SK-N-SH (cell line): ENCODE measurements around the gene CHPF2. TPM values are rescaled to one million over a fixed set of nuclear protein-coding genes. Genes with fewer than 3 reads are reported as not detected.

Source experiments
- CTCF ChIA-PET: fragments of 300-600, 350-600 bp; formaldehyde crosslinking; extraction: SDS; loops from one replicate; lab custom pipeline; 2021; lab: Yijun Ruan, JAX
- POLR2A ChIA-PET: fragments of 350-600 bp; sonication (Branson Sonifier 250); formaldehyde crosslinking; extraction: SDS; loops from one replicate; lab custom pipeline; 2020; ENCODE audit warnings: antibody characterized with exemption, inconsistent platforms; lab: Yijun Ruan, JAX
- DNase-seq: peaks from one replicate; pipeline ENCODE4 v3.0.0; 2012
- H2AFZ ChIP-seq: fragments of 200-600 bp; sonication (generic); 2 replicates; pipeline ENCODE4 v1.8.1; 2016; ENCODE audit warnings: antibody characterized with exemption, mild to moderate bottlenecking, low read depth
- H3F3A ChIP-seq: fragments of 200-600 bp; sonication (generic); replicated peaks from 2 replicates; pipeline ENCODE3; 2016; ENCODE audit warnings: antibody characterized with exemption, mild to moderate bottlenecking; ENCODE audit not compliant: insufficient read depth
- H3K27ac ChIP-seq, 2 experiments: fragments of 200-500 bp in 1 of 2; fragments of 200-600 bp in 1 of 2; sonication (Bioruptor generic) in 1 of 2; sonication (generic), shearing (Covaris generic) in 1 of 2; 2 replicates each; pipeline versions ENCODE4 v1.5.1 to v1.6.1; 2014 to 2016; ENCODE audit warnings: low read depth in 2 of 2, inconsistent platforms in 1 of 2, low read length in 1 of 2, mild to moderate bottlenecking in 1 of 2, mixed read lengths in 1 of 2
- H3K27me3 ChIP-seq: fragments of 200-600 bp; sonication (generic), shearing (Covaris generic); 2 replicates; pipeline ENCODE4 v1.6.1; 2016; ENCODE audit warnings: mixed run types; ENCODE audit not compliant: insufficient read depth
- H3K36me3 ChIP-seq, 2 experiments: fragments of 200-500 bp in 1 of 2; fragments of 200-600 bp in 1 of 2; sonication (Bioruptor generic) in 1 of 2; sonication (generic) in 1 of 2; replicated peaks in 1 of 2; 2 replicates each; pipeline versions ENCODE3 to v1.5.1; 2014 to 2016; ENCODE audit warnings: low read length in 1 of 2, mild to moderate bottlenecking in 1 of 2; ENCODE audit not compliant: insufficient read depth in 2 of 2, control insufficient read depth in 1 of 2
- H3K4me1 ChIP-seq, 2 experiments: fragments of 200-500 bp in 1 of 2; fragments of 200-600 bp in 1 of 2; sonication (Bioruptor generic) in 1 of 2; sonication (generic), shearing (Covaris generic) in 1 of 2; 2 replicates each; pipeline versions ENCODE4 v1.5.1 to v1.6.1; 2014 to 2016; ENCODE audit warnings: low read depth in 1 of 2, low read length in 1 of 2, mixed run types in 1 of 2; ENCODE audit not compliant: insufficient read depth in 2 of 2, control insufficient read depth in 1 of 2
- H3K4me2 ChIP-seq: fragments of 200-600 bp; sonication (generic), shearing (Covaris generic); 2 replicates; pipeline ENCODE4 v1.6.1; 2017; ENCODE audit warnings: mixed run types
- H3K4me3 ChIP-seq, 2 experiments: fragments of 200-500 bp in 1 of 2; fragments of 200-600 bp in 1 of 2; sonication (Bioruptor generic) in 1 of 2; sonication (generic), shearing (Covaris generic) in 1 of 2; 2 replicates each; pipeline versions ENCODE4 v1.5.1 to v1.8.1; 2014 to 2016; ENCODE audit warnings: low read depth in 2 of 2, inconsistent platforms in 1 of 2, low read length in 1 of 2, mild to moderate bottlenecking in 1 of 2, mixed read lengths in 1 of 2, moderate library complexity in 1 of 2
- H3K79me2 ChIP-seq: fragments of 200-600 bp; sonication (generic); 2 replicates; pipeline ENCODE4 v1.8.1; 2017; ENCODE audit warnings: mild to moderate bottlenecking; ENCODE audit not compliant: insufficient read depth
- H3K9ac ChIP-seq: fragments of 200-600 bp; sonication (generic); 2 replicates; pipeline ENCODE4 v1.6.1; 2017; ENCODE audit warnings: mixed run types
- H3K9me2 ChIP-seq: fragments of 200-600 bp; sonication (generic); 2 replicates; pipeline ENCODE4 v1.6.1; 2017; ENCODE audit warnings: mixed run types
- H3K9me3 ChIP-seq: fragments of 200-600 bp; sonication (generic); 2 replicates; pipeline ENCODE4 v1.6.1; 2017; ENCODE audit warnings: mixed run types, mild to moderate bottlenecking, moderate library complexity
- H4K20me1 ChIP-seq: fragments of 200-600 bp; sonication (generic); 2 replicates; pipeline ENCODE4 v1.6.1; 2017; ENCODE audit warnings: mild to moderate bottlenecking, mixed run types; ENCODE audit not compliant: insufficient read depth
- CHD2 ChIP-seq: fragments of 150-350 bp; IDR thresholded peaks from 2 replicates; pipeline ENCODE4 v1.6.1; 2018; ENCODE audit warnings: low read length; ENCODE audit not compliant: partially characterized antibody
- ELF1 ChIP-seq: IDR thresholded peaks from 2 replicates; pipeline ENCODE4 v1.4.0; 2012
- EZH2phosphoT487 ChIP-seq: fragments of 200-600 bp; sonication (generic); IDR thresholded peaks from 2 replicates; pipeline ENCODE4 v1.6.1; 2017; ENCODE audit warnings: low read depth, mixed run types, mild to moderate bottlenecking, antibody characterized with exemption, moderate library complexity, borderline replicate concordance
- FOXJ3 ChIP-seq: sonication (generic); formaldehyde crosslinking; IDR thresholded peaks from 2 replicates; pipeline ENCODE4 v1.5.1; 2020; ENCODE audit warnings: mild to moderate bottlenecking, missing genetic modification reagents
- FOXM1 ChIP-seq: IDR thresholded peaks from 2 replicates; pipeline ENCODE4 v1.4.0; 2012; ENCODE audit warnings: low read depth, mild to moderate bottlenecking
- GATA2 ChIP-seq: sonication (generic); formaldehyde crosslinking; IDR thresholded peaks from 2 replicates; pipeline ENCODE4 v1.5.0; 2020; ENCODE audit warnings: mild to moderate bottlenecking, missing genetic modification reagents
- IRF3 ChIP-seq: fragments of 150-350 bp; IDR thresholded peaks from 2 replicates; pipeline ENCODE4 v1.6.1; 2016; ENCODE audit warnings: mild to moderate bottlenecking, low read depth, low read length
- MAX ChIP-seq: IDR thresholded peaks from 2 replicates; pipeline ENCODE4 v1.4.0; 2012; ENCODE audit warnings: low read depth
- MXI1 ChIP-seq: IDR thresholded peaks from 2 replicates; pipeline ENCODE4 v1.6.1; 2012; ENCODE audit warnings: mild to moderate bottlenecking, low read depth, low read length, improper control_type of control experiment
- NFIC ChIP-seq: IDR thresholded peaks from 2 replicates; pipeline ENCODE4 v1.4.0; 2012; ENCODE audit warnings: borderline replicate concordance
- PBX3 ChIP-seq: IDR thresholded peaks from 2 replicates; pipeline ENCODE4; 2012
- POLR2AphosphoS5 ChIP-seq: IDR thresholded peaks from 2 replicates; pipeline ENCODE4 v1.6.1; 2012; ENCODE audit warnings: low read depth, low read length
- RCOR1 ChIP-seq: fragments of 150-350 bp; IDR thresholded peaks from 2 replicates; pipeline ENCODE4 v1.6.1; 2017; ENCODE audit warnings: antibody characterized with exemption, low read length
- RXRA ChIP-seq: IDR thresholded peaks from 2 replicates; pipeline ENCODE4 v1.4.0; 2012; ENCODE audit warnings: low read depth, mild to moderate bottlenecking, borderline replicate concordance
- SIN3A ChIP-seq: IDR thresholded peaks from 2 replicates; pipeline ENCODE4 v1.6.1; 2012; ENCODE audit warnings: low read depth, mild to moderate bottlenecking, low read length, moderate library complexity, borderline replicate concordance
- TAF1 ChIP-seq: IDR thresholded peaks from 2 replicates; pipeline ENCODE4 v1.6.1; 2012; ENCODE audit warnings: low read depth, mild to moderate bottlenecking, low read length, moderate library complexity, borderline replicate concordance
- TEAD4 ChIP-seq: IDR thresholded peaks from 2 replicates; pipeline ENCODE4 v1.4.0; 2012; ENCODE audit warnings: mild to moderate bottlenecking, borderline replicate concordance; ENCODE audit not compliant: insufficient read depth
- USF1 ChIP-seq: IDR thresholded peaks from 2 replicates; pipeline ENCODE4 v1.4.0; 2012; ENCODE audit warnings: low read depth, borderline replicate concordance
- USF2 ChIP-seq: fragments of 150-350 bp; IDR thresholded peaks from 2 replicates; pipeline ENCODE4 v1.6.1; 2017; ENCODE audit warnings: antibody characterized with exemption, low read length, low read depth, borderline replicate concordance
- WGBS: methylation state at CpG from one replicate; pipeline ENCODE4 v1.1.6; 2017; ENCODE audit warnings: low lambda C conversion rate; 5-methylcytosine and 5-hydroxymethylcytosine counted together
- polyA plus RNA-seq, 3 experiments: library from polyadenylated mRNA; depleted of rRNA; stranded (reverse); fragments of >200 nt; gene quantifications; 2 replicates each; pipeline ENCODE4 v1.2.3, GENCODE V29; 2012

Gene CHPF2
- polyA plus RNA-seq, 1 of the 3 experiments (the other 2 are of a cell fraction), result 68.6 TPM

- peaks cover 12 to 20% of the 10 kb centered on the region in 2 experiments for H3K36me3 ChIP-seq
- H3K4me1 ChIP-seq, result no peaks in the 10 kb centered on the region
- H3K4me3 ChIP-seq, result no peak overlapping the region
- no peaks in the 10 kb centered on the region for H3F3A ChIP-seq
- H3K9ac ChIP-seq, result no peak overlapping the region
- POLR2A ChIA-PET, result no interaction called here
- no peak overlapping the region for H3K27ac ChIP-seq
- no peak overlapping the region for H3K4me2 ChIP-seq
- peaks cover 21% of the 10 kb centered on the region for H3K27me3 ChIP-seq
- H3K9me3 ChIP-seq, result no peaks in the 10 kb centered on the region
- H4K20me1 ChIP-seq, result 0 out of 2 replicates have a peak, but pooled peaks cover 9% of the 10 kb centered on the region
- no peak for TF ChIP-seq IRF3
- TF ChIP-seq NFIC, result no peak
- no peak for TF ChIP-seq TAF1
- TF ChIP-seq TEAD4, result no peak
- TF ChIP-seq RXRA, result no peak
- no peak for TF ChIP-seq ELF1
- no peak for TF ChIP-seq USF2
- no peak for TF ChIP-seq USF1
- no peak for TF ChIP-seq FOXM1
- TF ChIP-seq MAX, result no peak
- no peak for TF ChIP-seq MXI1
- TF ChIP-seq CHD2, result no peak
- TF ChIP-seq EZH2phosphoT487, result no peak
- no peak for TF ChIP-seq SIN3A
- TF ChIP-seq GATA2, result no peak
- no peak for TF ChIP-seq PBX3
- no peak for TF ChIP-seq POLR2AphosphoS5
- TF ChIP-seq FOXJ3 (CRISPR knock-in tag), result no peak
- no peak for TF ChIP-seq RCOR1
- no peak for DNase-seq
- CTCF ChIA-PET, result interaction anchor here (0.6 to 1.6 kb wide), 2 partner anchors 35 to 95 kb away, joined by 3 to 8 read pairs; no protein-coding TSS in a partner anchor
- H3K9me2 ChIP-seq, result no peaks in the 10 kb centered on the region
- H2AFZ ChIP-seq, result no peak overlapping the region
- no peaks in the 10 kb centered on the region for H3K79me2 ChIP-seq
- WGBS, result 76% methylated on average over 5 of the region's 6 CpGs
Measured at GRCh38 chr7:151209588-151209987, 22.7 kb upstream of the CHPF2 start.
